Measurements from ENCODE around the gene DCC. TPM values are rescaled to one million over a fixed set of nuclear protein-coding genes. Genes with fewer than 3 reads are reported as not detected.

DCC gene
- total and polyA plus RNA-seq, 2 donors (not counting 1 experiment from before 2014, with no cell fraction given), result 0.14 TPM; not detected in 1

DNA sequence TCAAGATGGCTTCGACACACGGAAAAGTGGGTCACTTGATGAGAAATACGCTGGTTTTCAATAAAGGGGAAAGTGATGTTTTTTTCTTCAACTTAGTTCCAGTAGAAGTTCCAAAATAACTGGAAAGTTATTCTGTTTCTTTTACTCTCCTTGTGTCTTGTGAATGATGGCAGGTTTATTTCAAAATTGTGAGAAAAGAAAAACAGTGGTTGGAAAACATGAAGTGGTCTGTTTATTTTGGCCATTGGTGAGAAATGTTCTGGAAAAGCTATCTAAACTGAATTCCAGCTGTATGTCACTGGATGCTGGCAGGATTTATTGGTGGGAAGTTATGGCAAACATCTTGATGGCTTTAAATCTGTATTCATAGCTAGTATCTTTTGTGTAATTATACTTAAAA lies 484.1 kb downstream of the DCC start:
- H3K36me3 ChIP-seq (ENCODE audit: control insufficient read depth, insufficient read depth, low read length), result no peaks in the 10 kb centered on the region
- no peak overlapping the region for H3K27ac ChIP-seq (ENCODE audit: insufficient read depth, low read length)
- H3K79me2 ChIP-seq (ENCODE audit: control insufficient read depth, insufficient read depth, low read length), result no peaks in the 10 kb centered on the region
- H3K9me3 ChIP-seq (ENCODE audit: control insufficient read depth, insufficient read depth, low read depth, low read length), result no peaks in the 10 kb centered on the region
- H3K4me2 ChIP-seq (ENCODE audit: extremely low read depth, insufficient read depth, low read length), result no peak overlapping the region
- H3K4me3 ChIP-seq (replicated peaks in 1 of 4; ENCODE audit: control extremely low read depth in 1 of 4, insufficient read depth in 1 of 4, low read depth in 3 of 4, low read length in 4 of 4), result no peak overlapping the region
- H4K20me1 ChIP-seq (ENCODE audit: control insufficient read depth, extremely low read depth, insufficient read depth, low read length), result no peaks in the 10 kb centered on the region
- H3K27me3 ChIP-seq (ENCODE audit: control insufficient read depth, insufficient read depth, low read length), result no peaks in the 10 kb centered on the region
- TF ChIP-seq, protein P1, sequence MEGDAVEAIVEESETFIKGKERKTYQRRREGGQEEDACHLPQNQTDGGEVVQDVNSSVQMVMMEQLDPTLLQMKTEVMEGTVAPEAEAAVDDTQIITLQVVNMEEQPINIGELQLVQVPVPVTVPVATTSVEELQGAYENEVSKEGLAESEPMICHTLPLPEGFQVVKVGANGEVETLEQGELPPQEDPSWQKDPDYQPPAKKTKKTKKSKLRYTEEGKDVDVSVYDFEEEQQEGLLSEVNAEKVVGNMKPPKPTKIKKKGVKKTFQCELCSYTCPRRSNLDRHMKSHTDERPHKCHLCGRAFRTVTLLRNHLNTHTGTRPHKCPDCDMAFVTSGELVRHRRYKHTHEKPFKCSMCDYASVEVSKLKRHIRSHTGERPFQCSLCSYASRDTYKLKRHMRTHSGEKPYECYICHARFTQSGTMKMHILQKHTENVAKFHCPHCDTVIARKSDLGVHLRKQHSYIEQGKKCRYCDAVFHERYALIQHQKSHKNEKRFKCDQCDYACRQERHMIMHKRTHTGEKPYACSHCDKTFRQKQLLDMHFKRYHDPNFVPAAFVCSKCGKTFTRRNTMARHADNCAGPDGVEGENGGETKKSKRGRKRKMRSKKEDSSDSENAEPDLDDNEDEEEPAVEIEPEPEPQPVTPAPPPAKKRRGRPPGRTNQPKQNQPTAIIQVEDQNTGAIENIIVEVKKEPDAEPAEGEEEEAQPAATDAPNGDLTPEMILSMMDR (conservative IDR thresholded peaks at IDR 0.05 in 1 of 2, IDR thresholded peaks at IDR 0.05 in 1 of 2; ENCODE audit: low read depth in 1 of 2, low read length in 2 of 2), result no peak
- TF ChIP-seq EZH2 (IDR thresholded peaks at IDR 0.05; ENCODE audit: low read length, missing control alignments), result no peak
- no peak overlapping the region for H3K9ac ChIP-seq (ENCODE audit: insufficient read depth, low read length)
- DNase-seq (ENCODE audit: low read depth in 2 of 2), result no peak
- no peak overlapping the region for H2AFZ ChIP-seq (ENCODE audit: low read length)
- no peaks in the 10 kb centered on the region for H3K4me1 ChIP-seq (ENCODE audit: control insufficient read depth, extremely low read depth, insufficient read depth, low read length)

DNA sequence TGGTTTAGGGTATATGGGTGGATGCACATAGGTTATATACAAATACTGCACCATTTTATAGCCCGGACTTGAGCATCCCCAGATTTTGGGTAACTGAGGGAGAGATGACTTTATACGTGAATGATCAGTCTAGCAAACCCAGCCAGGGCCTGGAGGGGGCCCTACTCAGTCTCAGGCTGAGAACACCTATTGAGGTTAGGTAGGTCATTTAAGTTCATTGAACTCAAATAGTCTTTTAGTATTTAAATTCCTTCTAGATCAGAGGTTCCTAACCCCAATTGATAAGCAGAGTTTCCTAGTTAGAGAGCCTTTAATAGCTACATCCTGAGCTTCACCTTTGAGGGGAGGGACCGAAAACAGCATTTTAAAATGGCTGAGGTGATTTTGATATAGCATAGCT lies 487.0 kb downstream of the DCC start:
- no peaks in the 10 kb centered on the region for H3K36me3 ChIP-seq (ENCODE audit: control insufficient read depth, insufficient read depth, low read length)
- H2AFZ ChIP-seq (ENCODE audit: low read length), result no peak overlapping the region
- no peaks in the 10 kb centered on the region for H3K79me2 ChIP-seq (ENCODE audit: control insufficient read depth, insufficient read depth, low read length)
- H3K4me2 ChIP-seq (ENCODE audit: extremely low read depth, insufficient read depth, low read length), result no peak overlapping the region
- no peak overlapping the region for H3K4me3 ChIP-seq (replicated peaks in 1 of 4; ENCODE audit: control extremely low read depth in 1 of 4, insufficient read depth in 1 of 4, low read depth in 3 of 4, low read length in 4 of 4)
- DNase-seq (ENCODE audit: low read depth in 2 of 2), result no peak
- H3K27me3 ChIP-seq (ENCODE audit: control insufficient read depth, insufficient read depth, low read length), result no peaks in the 10 kb centered on the region
- H3K9me3 ChIP-seq (ENCODE audit: control insufficient read depth, insufficient read depth, low read depth, low read length), result no peaks in the 10 kb centered on the region
- H3K4me1 ChIP-seq (ENCODE audit: control insufficient read depth, extremely low read depth, insufficient read depth, low read length), result no peaks in the 10 kb centered on the region
- H4K20me1 ChIP-seq (ENCODE audit: control insufficient read depth, extremely low read depth, insufficient read depth, low read length), result no peaks in the 10 kb centered on the region
- H3K9ac ChIP-seq (ENCODE audit: insufficient read depth, low read length), result no peak overlapping the region
- H3K27ac ChIP-seq (ENCODE audit: insufficient read depth, low read length), result no peak overlapping the region
- TF ChIP-seq EZH2 (IDR thresholded peaks at IDR 0.05; ENCODE audit: low read length, missing control alignments), result no peak
- TF ChIP-seq, protein P1 (conservative IDR thresholded peaks at IDR 0.05 in 1 of 2, IDR thresholded peaks at IDR 0.05 in 1 of 2; ENCODE audit: low read depth in 1 of 2, low read length in 2 of 2), result no peak

DNA sequence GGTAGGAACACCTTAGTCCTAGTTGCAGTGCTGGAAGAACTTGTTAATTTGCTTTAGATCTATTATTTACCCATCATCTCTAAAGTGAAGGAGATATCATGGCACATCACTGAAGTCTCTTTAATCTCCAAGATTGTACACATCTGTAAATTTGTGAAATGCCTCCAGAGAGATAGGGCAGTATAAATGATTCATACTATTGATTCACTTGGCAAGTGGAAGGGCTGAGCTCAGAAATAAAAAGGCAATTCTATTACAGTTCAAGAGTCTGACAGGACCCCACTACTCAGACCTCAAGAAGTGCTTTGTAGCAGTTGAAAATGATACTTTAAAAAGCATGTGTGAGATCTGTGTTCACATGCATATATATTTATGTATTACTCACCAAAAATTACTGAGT lies 489.3 kb downstream of the DCC start:
- H3K4me3 ChIP-seq (replicated peaks in 1 of 4; ENCODE audit: control extremely low read depth in 1 of 4, insufficient read depth in 1 of 4, low read depth in 3 of 4, low read length in 4 of 4), result no peak overlapping the region
- H2AFZ ChIP-seq (ENCODE audit: low read length), result no peak overlapping the region
- H3K27ac ChIP-seq (ENCODE audit: insufficient read depth, low read length), result no peak overlapping the region
- no peaks in the 10 kb centered on the region for H3K79me2 ChIP-seq (ENCODE audit: control insufficient read depth, insufficient read depth, low read length)
- no peaks in the 10 kb centered on the region for H3K36me3 ChIP-seq (ENCODE audit: control insufficient read depth, insufficient read depth, low read length)
- no peak overlapping the region for H3K9ac ChIP-seq (ENCODE audit: insufficient read depth, low read length)
- no peaks in the 10 kb centered on the region for H3K9me3 ChIP-seq (ENCODE audit: control insufficient read depth, insufficient read depth, low read depth, low read length)
- H3K27me3 ChIP-seq (ENCODE audit: control insufficient read depth, insufficient read depth, low read length), result no peaks in the 10 kb centered on the region
- H3K4me2 ChIP-seq (ENCODE audit: extremely low read depth, insufficient read depth, low read length), result no peak overlapping the region
- DNase-seq (ENCODE audit: low read depth in 2 of 2), result no peak
- no peaks in the 10 kb centered on the region for H3K4me1 ChIP-seq (ENCODE audit: control insufficient read depth, extremely low read depth, insufficient read depth, low read length)
- H4K20me1 ChIP-seq (ENCODE audit: control insufficient read depth, extremely low read depth, insufficient read depth, low read length), result no peaks in the 10 kb centered on the region
- TF ChIP-seq, protein P1 (conservative IDR thresholded peaks at IDR 0.05 in 1 of 2, IDR thresholded peaks at IDR 0.05 in 1 of 2; ENCODE audit: low read depth in 1 of 2, low read length in 2 of 2), result no peak
- TF ChIP-seq EZH2 (IDR thresholded peaks at IDR 0.05; ENCODE audit: low read length, missing control alignments), result no peak

Data from fibroblast of lung (primary cell).